Small intestine (tissue), 7 donors: ENCODE measurements around the gene TMEM52. TPM values are rescaled to one million over a fixed set of nuclear protein-coding genes. Genes with fewer than 3 reads are reported as not detected.

Experiments used
- DNase-seq, 2 donors: peaks; one replicate each; pipeline versions ENCODE4 v3.0.0 to v3.0.0-alpha.2; 2013
- FAIRE-seq: peaks from 2 replicates; lab custom pipeline; 2012; peaks lifted over from hg19 to GRCh38; lab: Jason Lieb, UNC
- H3K27ac ChIP-seq, 3 donors: one replicate each; pipeline ENCODE4 v1.5.1; 2013; ENCODE audit warnings: low read length in 2 of 3, mild to moderate bottlenecking in 2 of 3, control low read depth in 1 of 3, inconsistent platforms in 1 of 3, low read depth in 1 of 3, moderate library complexity in 1 of 3
- H3K27me3 ChIP-seq, 3 donors: one replicate each; pipeline ENCODE4 v1.6.1; 2013; ENCODE audit warnings: low read length in 3 of 3, inconsistent platforms in 1 of 3; ENCODE audit not compliant: control insufficient read depth in 3 of 3, insufficient read depth in 3 of 3
- H3K36me3 ChIP-seq, 3 donors: one replicate each; pipeline ENCODE4 v1.6.1; 2013; ENCODE audit warnings: low read length in 3 of 3, inconsistent platforms in 1 of 3, low read depth in 1 of 3, mild to moderate bottlenecking in 1 of 3, moderate library complexity in 1 of 3; ENCODE audit not compliant: control insufficient read depth in 3 of 3, insufficient read depth in 2 of 3
- H3K4me1 ChIP-seq, 3 donors: one replicate each; pipeline ENCODE4 v1.6.1; 2013; ENCODE audit warnings: low read length in 2 of 3, inconsistent platforms in 1 of 3, low read depth in 1 of 3, mild to moderate bottlenecking in 1 of 3, moderate library complexity in 1 of 3; ENCODE audit not compliant: control insufficient read depth in 3 of 3, insufficient read depth in 2 of 3
- H3K4me3 ChIP-seq, 3 donors: one replicate each; pipeline ENCODE4 v1.5.1; 2013; ENCODE audit warnings: low read length in 3 of 3, control low read depth in 1 of 3, inconsistent platforms in 1 of 3, low read depth in 1 of 3, mild to moderate bottlenecking in 1 of 3, moderate library complexity in 1 of 3
- H3K9me3 ChIP-seq, 2 donors: one replicate each; pipeline ENCODE4 v1.6.1; 2013; ENCODE audit warnings: low read depth in 1 of 2, low read length in 1 of 2; ENCODE audit not compliant: control insufficient read depth in 2 of 2, insufficient read depth in 1 of 2
- WGBS, 3 donors: extraction: QIAGEN DNeasy Blood & Tissue Kit; methylation state at CpG; one replicate each; pipeline ENCODE4 v1.1.7; 2013; 5-methylcytosine and 5-hydroxymethylcytosine counted together
- polyA plus RNA-seq, 4 donors: library from polyadenylated mRNA; stranded (reverse) in 3 of 4; unstranded in 1 of 4; fragments of 200-250 nt in 3 of 4; fragments of 120-200 nt in 1 of 4; gene quantifications; one replicate each; pipeline versions ENCODE4 v1.2.1 to v1.2.3, GENCODE V29; 2013
- donor health status: healthy with polysubstance abuse.
- donor health status: control.
- donor health status: control.
- donor health status: Bipolar disorder and iron deficiency.
- donor health status: healthy.

The TMEM52 gene
- polyA plus RNA-seq, 4 donors: 4.1 to 50.5 (median 5.4) TPM

- Histone ChIP-seq H3K4me1 (peaks cover 0 to 3% (median 0%) of the 10 kb centered on the region in 3 donors), H3K9me3 (peaks cover 0 to 4% of the 10 kb centered on the region in 2 donors), H3K27me3 (no peaks in the 10 kb centered on the region), H3K36me3 (no peaks in the 10 kb centered on the region), H3K4me3 (no peak overlapping the region), H3K27ac (no peak overlapping the region)
- no peak for FAIRE-seq
- WGBS, 3 donors: 67 to 76% (median 70%) methylated on average over 29 to 33 of the region's 34 CpGs
- no peak for DNase-seq
Observed at GRCh38 chr1:1928231-1929101, 9.4 kb upstream of the TMEM52 start.

DNA sequence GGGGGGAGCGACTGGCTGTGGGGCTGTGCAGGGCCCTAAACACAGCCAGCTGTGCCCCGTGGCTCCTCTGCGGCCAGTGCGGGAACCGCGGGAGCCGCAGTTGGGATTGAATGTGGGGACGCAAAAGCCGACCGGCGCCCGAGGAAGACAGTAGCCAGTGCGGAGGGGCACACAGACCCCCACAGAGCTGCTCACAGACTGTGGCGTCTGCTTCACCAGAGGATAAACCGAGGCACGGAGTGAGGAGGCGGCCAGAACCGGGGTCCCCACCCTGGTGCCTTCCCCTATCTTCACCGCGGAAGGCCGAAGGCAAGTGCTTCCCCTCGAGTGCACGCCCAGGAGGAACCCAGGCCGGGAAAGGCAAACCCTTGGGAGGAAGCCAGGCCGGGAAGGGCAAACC is 8.7 kb upstream of the TMEM52 start:
- Histone ChIP-seq H3K27me3 (no peaks in the 10 kb centered on the region), H3K4me3 (no peak overlapping the region), H3K27ac (no peak overlapping the region), H3K4me1 (peaks cover 0 to 11% (median under 1%) of the 10 kb centered on the region in 3 donors), H3K36me3 (no peaks in the 10 kb centered on the region), H3K9me3 (peaks cover 0 to 4% of the 10 kb centered on the region in 2 donors)
- FAIRE-seq (no peak), DNase-seq (no peak)
- 81 to 82% (median 82%) methylated on average over 25 of the region's 25 CpGs for WGBS, 3 donors

DNA sequence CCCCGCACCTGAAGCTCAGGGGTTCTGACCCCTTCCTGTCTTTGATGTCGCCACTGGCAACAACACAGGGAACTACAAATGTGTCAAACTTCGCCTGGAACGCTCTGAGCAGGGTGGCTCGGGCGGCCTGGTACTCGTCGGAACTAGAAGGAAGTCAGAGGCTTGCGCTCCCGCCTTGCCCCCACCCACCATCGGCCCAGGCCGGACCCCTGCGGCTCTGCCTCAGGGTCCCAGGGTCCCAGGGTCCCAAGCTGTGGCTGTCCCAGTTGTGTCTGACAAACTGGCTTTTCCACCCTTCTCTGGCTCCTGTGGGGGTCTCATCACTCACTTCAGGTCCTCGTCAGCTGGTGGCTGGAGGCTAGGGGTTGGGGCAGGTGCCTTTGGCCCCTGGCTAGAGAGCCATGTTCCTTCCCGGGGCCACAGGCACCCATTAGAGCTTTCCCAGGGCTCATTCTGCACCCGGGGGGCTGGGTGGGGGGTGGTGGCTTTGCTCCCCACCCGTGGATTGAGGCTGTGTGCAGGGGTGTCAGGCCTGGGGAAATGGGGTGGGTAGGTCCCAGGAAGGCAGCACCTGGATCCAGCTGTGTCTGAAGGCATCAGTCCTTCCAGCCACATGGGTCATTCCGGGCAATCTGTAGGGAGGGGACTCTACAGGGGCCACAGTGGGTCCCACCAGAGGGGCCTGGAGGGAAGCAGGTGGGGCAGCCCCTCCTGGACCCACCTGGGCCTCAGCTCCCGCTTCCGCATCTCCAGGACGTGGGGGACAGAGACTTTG is 8.0 kb upstream of the TMEM52 start:
- FAIRE-seq (no peak), DNase-seq (no peak)
- Histone ChIP-seq H3K4me3 (no peak overlapping the region), H3K9me3 (peaks cover 0 to 4% of the 10 kb centered on the region in 2 donors), H3K27ac (no peak overlapping the region), H3K27me3 (no peaks in the 10 kb centered on the region), H3K36me3 (no peaks in the 10 kb centered on the region), H3K4me1 (peaks cover 0 to 17% (median 3%) of the 10 kb centered on the region in 3 donors)
- WGBS, 3 donors: 77 to 81% (median 79%) methylated on average over 20 to 21 of the region's 21 CpGs

GRCh38 chr1:1926346-1926811 is 7.3 kb upstream of the TMEM52 start:
- Histone ChIP-seq H3K4me1 (peaks cover 0 to 24% (median 3%) of the 10 kb centered on the region in 3 donors), H3K27me3 (no peaks in the 10 kb centered on the region), H3K27ac (no peak overlapping the region), H3K36me3 (no peaks in the 10 kb centered on the region), H3K9me3 (peaks cover 0 to 4% of the 10 kb centered on the region in 2 donors), H3K4me3 (no peak overlapping the region)
- WGBS, 3 donors: 75 to 83% (median 78%) methylated on average over 25 to 26 of the region's 26 CpGs
- DNase-seq (no peak), FAIRE-seq (no peak)

DNA sequence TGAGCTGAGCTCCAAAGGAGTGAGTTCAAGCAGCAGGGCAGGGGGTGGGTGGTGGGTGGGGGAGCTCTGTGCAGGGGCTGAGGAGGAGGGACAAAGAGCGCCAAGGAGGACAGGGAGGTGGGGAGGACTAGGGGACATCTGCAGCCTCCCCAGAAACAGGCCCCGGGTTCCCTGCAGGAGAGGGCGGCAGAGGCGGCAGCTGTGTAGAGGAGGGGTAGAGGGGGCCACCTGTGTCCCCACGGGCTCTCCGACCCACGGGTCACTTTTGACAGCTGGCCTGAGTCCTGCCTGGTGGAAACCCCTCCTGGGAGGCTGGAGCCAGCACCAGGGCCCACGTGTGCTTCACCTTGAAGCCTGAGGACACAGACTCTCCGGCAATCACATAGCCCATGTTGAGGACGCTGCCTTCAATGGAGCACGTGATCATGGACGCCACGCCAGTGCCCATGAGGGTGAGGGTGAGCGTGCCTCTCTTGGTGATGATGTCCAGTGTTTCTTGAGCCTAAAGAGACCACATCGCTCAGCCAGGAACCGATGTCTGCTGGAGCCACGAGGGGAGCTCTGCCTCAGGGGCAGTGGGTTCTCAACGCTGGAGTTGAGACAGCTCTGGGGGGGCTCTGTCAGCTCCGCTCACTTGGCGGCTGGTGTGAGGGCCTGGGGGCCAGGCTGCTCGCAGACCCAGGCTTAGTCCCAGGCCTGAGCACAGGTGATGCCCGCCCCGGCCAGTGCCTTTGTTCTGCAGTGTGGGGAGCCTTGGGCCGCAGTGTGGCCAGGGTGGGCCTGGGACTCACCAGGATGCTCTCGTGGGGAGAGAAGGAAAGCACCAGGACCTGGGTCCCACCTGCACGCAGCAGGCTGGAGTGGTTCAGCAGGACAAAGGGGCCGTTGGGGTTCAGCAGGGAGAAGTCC is 6.6 kb upstream of the TMEM52 start:
- no peaks in the 10 kb centered on the region for H3K27me3 ChIP-seq
- FAIRE-seq: no peak
- H3K36me3 ChIP-seq: no peaks in the 10 kb centered on the region
- H3K4me3 ChIP-seq: no peak overlapping the region
- peaks cover 0 to 4% of the 10 kb centered on the region in 2 donors for H3K9me3 ChIP-seq
- H3K4me1 ChIP-seq: peaks cover 0 to 31% (median 3%) of the 10 kb centered on the region in 3 donors
- DNase-seq: no peak
- 81 to 89% (median 87%) methylated on average over 27 of the region's 27 CpGs for WGBS, 3 donors
- H3K27ac ChIP-seq: no peak overlapping the region

DNA sequence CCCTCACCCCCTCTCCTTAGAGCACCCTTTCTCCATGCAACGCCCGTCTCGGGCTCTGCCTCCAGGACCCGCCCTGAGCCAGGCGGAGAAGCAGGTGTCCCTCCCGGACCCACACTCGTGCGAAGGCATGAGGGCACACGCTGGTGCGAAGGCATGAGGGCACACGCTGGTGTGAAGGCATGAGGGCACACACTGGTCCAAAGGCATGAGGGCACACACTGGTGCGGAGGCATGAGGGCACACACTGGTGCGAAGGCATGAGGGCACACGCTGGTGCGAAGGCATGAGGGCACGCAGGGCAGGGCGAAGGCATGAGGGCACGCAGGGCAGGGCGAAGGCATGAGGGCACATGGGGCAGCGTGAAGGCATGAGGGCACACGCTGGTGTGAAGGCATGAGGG is 5.8 kb upstream of the TMEM52 start:
- H3K36me3 ChIP-seq: no peaks in the 10 kb centered on the region
- 64 to 84% (median 74%) methylated on average over 21 of the region's 21 CpGs for WGBS, 3 donors
- H3K4me3 ChIP-seq: no peak overlapping the region
- no peak for FAIRE-seq
- peaks cover 0 to 4% of the 10 kb centered on the region in 2 donors for H3K9me3 ChIP-seq
- H3K27ac ChIP-seq: no peak overlapping the region
- H3K27me3 ChIP-seq: no peaks in the 10 kb centered on the region
- H3K4me1 ChIP-seq: peaks cover 0 to 39% (median 3%) of the 10 kb centered on the region in 3 donors
- no peak for DNase-seq

DNA sequence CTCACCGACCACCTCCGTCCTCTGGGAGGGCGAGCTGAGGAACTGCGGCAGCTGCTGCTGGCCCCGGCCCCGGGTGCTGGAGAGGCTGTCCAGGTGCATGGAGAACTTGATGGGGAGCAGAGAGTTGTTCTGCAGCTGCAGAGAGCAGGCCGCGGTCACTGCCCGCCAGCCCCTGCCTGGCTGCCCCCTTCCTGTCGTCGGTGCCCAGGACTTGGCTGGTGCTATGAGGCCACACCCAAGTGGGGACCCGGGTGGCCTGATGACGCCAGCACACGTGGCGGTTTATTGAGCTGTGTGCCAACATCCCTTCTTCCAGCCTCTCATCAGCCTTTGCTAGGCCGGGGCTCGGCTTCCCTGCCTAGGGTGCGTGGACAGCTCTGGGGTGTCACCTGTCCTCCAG is 5.3 kb upstream of the TMEM52 start:
- DNase-seq (peak in 1 of 2 donors; percentile 45), FAIRE-seq (no peak)
- Histone ChIP-seq H3K4me3 (no peak overlapping the region), H3K4me1 (peaks cover 0 to 42% (median 3%) of the 10 kb centered on the region in 3 donors), H3K27ac (no peak overlapping the region), H3K9me3 (peaks cover 0 to 4% of the 10 kb centered on the region in 2 donors), H3K36me3 (no peaks in the 10 kb centered on the region), H3K27me3 (no peaks in the 10 kb centered on the region)
- 22 to 40% (median 24%) methylated on average over 13 to 18 of the region's 18 CpGs for WGBS, 3 donors
